ENCODE data around the gene ZDHHC24. TPM values are rescaled to one million over a fixed set of nuclear protein-coding genes. Genes with fewer than 3 reads are reported as not detected.
A peak's percentile ranks its signal among the peaks of the same experiment; 100 is the strongest.

The ZDHHC24 gene
- total RNA-seq, 4 donors from 2014 or later, result 0.29 to 11.9 (median 8.9) TPM

- no peak for DNase-seq
- Histone ChIP-seq H3K4me1 (no peaks in the 10 kb centered on the region), H3K36me3 (no peaks in the 10 kb centered on the region), H3K4me3 (no peak overlapping the region), H3K27ac (no peak overlapping the region), H3K9me3 (no peaks in the 10 kb centered on the region), H3K27me3 (no peaks in the 10 kb centered on the region)
- intact Hi-C loops (cut with DNase I; ENCODE audit: low total_unique reads), result no loop called here
- TF ChIP-seq CTCF (IDR thresholded peaks at IDR 0.05) (no peak), POLR2A (IDR thresholded peaks at IDR 0.05) (no peak)
Observed at GRCh38 chr11:66529069-66529468, 16.8 kb downstream of the ZDHHC24 start.

DNA sequence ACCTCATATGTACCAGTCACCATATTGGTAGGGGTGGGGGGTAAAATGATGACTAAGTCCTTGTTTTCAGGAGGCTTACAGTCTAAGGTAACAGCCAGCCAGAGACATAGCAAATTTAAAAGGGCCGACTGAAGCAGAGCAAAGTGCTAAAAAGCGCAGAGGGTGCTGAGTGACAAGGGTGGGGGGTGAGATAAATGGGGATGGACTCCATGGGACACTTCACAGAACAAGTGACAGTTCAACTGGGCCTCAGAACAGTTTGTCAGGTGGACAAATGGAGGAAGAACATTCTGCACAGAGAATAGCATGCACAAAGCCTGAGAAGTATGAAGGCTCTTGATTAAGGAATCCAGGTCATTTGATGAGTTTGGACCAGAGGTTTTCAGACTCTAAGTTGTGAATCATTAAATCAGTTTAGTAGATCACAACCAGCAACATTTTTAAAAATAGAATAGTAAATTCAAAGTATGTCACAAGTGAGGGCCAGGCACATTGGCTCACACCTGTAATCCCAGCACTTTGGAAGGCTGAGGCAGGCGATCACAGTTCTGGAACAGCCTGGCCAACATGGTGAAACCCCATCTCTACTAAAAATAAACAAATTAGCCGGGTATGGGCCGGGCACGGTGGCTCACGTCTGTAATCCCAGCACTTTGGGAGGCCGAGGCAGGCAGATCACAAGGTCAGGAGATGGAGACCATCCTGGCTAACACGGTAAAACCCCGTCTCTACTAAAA is 21.4 kb downstream of the ZDHHC24 start:
- Histone ChIP-seq H3K27ac (no peak overlapping the region), H3K36me3 (no peaks in the 10 kb centered on the region), H3K9me3 (no peaks in the 10 kb centered on the region), H3K4me1 (no peaks in the 10 kb centered on the region), H3K4me3 (no peak overlapping the region), H3K27me3 (no peaks in the 10 kb centered on the region)
- no peak for DNase-seq
- intact Hi-C loops (cut with DNase I; ENCODE audit: low total_unique reads), result no loop called here
- no peak for TF ChIP-seq CTCF (IDR thresholded peaks at IDR 0.05)
- TF ChIP-seq POLR2A (IDR thresholded peaks at IDR 0.05), result no peak

DNA sequence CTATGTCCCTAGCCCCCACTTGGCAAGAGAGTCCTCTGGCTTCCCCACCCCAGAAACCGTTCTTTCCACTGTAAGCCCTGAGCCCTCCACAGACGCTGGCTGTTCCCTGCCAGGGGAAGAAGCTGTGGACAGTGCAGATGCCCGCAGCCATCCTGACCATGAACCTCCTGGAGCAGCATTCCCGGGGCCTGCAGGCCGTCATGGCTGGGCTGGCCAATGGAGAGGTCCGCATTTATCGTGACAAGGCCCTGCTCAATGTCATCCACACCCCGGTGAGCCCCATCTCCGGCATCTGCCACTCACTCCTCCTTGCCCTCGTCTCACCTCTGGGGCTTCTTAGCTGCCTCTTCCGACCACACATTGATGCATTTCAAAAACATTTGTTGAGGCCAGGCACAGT is 22.2 kb downstream of the ZDHHC24 start:
- Histone ChIP-seq H3K36me3 (no peaks in the 10 kb centered on the region), H3K4me1 (no peaks in the 10 kb centered on the region), H3K27ac (no peak overlapping the region), H3K4me3 (no peak overlapping the region), H3K9me3 (no peaks in the 10 kb centered on the region), H3K27me3 (no peaks in the 10 kb centered on the region)
- no peak for TF ChIP-seq CTCF (IDR thresholded peaks at IDR 0.05)
- TF ChIP-seq POLR2A (IDR thresholded peaks at IDR 0.05), result no peak
- intact Hi-C loops (cut with DNase I; ENCODE audit: low total_unique reads), result no loop called here
- no peak for DNase-seq

GRCh38 chr11:66510990-66511339 is 34.9 kb downstream of the ZDHHC24 start:
- intact Hi-C loops (cut with DNase I; ENCODE audit: low total_unique reads), result no loop called here
- DNase-seq, result no peak
- H3K9me3 ChIP-seq, result no peaks in the 10 kb centered on the region
- no peaks in the 10 kb centered on the region for H3K27me3 ChIP-seq
- no peak for TF ChIP-seq POLR2A (IDR thresholded peaks at IDR 0.05)
- no peak for TF ChIP-seq CTCF (IDR thresholded peaks at IDR 0.05)
- H3K36me3 ChIP-seq, result no peaks in the 10 kb centered on the region
- H3K4me1 ChIP-seq, result peaks cover 0 to 4% of the 10 kb centered on the region in 2 donors
- peak overlapping the region; percentile 63 to 66 for H3K4me3 ChIP-seq
- peak overlapping the region; percentile 53 to 66 for H3K27ac ChIP-seq

GRCh38 chr11:66510271-66510989 is 35.4 kb downstream of the ZDHHC24 start, which contains the start of gene BBS1:
BBS1 (plus strand) TSS chr11:66510635; CDS start chr11:66510660, 25 bp downstream.
- Histone ChIP-seq H3K9me3 (no peaks in the 10 kb centered on the region), H3K27me3 (no peaks in the 10 kb centered on the region), H3K36me3 (no peaks in the 10 kb centered on the region), H3K27ac (peak within 1 kb of the TSS; percentile 53 to 66), H3K4me3 (peak within 1 kb of the TSS; percentile 63 to 66), H3K4me1 (peaks cover 0 to 4% of the 10 kb centered on the region in 2 donors)
- TF ChIP-seq POLR2A (IDR thresholded peaks at IDR 0.05) (peak in 1 of 2 donors; percentile 42), CTCF (IDR thresholded peaks at IDR 0.05) (peak in 2 of 4 experiments; percentile 8 to 33)
- DNase-seq, result peak; percentile 83 to 86
- intact Hi-C loops (cut with DNase I; ENCODE audit: low total_unique reads), result no loop called here

Data from uterus (tissue), 4 donors.